Measurements from ENCODE around the gene POU6F2. TPM values are rescaled to one million over a fixed set of nuclear protein-coding genes. Genes with fewer than 3 reads are reported as not detected.

The POU6F2 gene
- total RNA-seq, 1 experiment from 2014 or later, result 2.9 TPM

- TF ChIP-seq ARID4B (CRISPR knock-in tag; IDR thresholded peaks at IDR 0.05; ENCODE audit: borderline replicate concordance) (no peak), NR1H2 (CRISPR knock-in tag; IDR thresholded peaks at IDR 0.05) (no peak), MYBL2 (CRISPR knock-in tag; IDR thresholded peaks at IDR 0.05) (no peak), USF2 (CRISPR knock-in tag; IDR thresholded peaks at IDR 0.05) (no peak), KAT7 (CRISPR knock-in tag; IDR thresholded peaks at IDR 0.05; ENCODE audit: borderline replicate concordance) (no peak), NR3C1 (CRISPR knock-in tag; conservative IDR thresholded peaks at IDR 0.05; ENCODE audit: low read depth) (no peak)
Measured at GRCh38 chr7:39465055-39465929, 487.6 kb downstream of the POU6F2 start (continued).

- no peak for DNase-seq (ENCODE audit: low spot score)
- Mint-ChIP-seq H3K36me3 (no peaks in the 10 kb centered on the region), H3K27ac (no peak overlapping the region), H3K4me3 (no peak overlapping the region), H3K4me1 (peaks cover 17% of the 10 kb centered on the region), H3K9me3 (no peaks in the 10 kb centered on the region), H3K27me3 (ENCODE audit: low read depth) (no peaks in the 10 kb centered on the region; the same call in 1 of the 2 replicates)
- TF ChIP-seq PREB (CRISPR knock-in tag; IDR thresholded peaks at IDR 0.05; ENCODE audit: borderline replicate concordance) (no peak), ZNF671 (CRISPR knock-in tag; IDR thresholded peaks at IDR 0.05) (no peak)
- ChIA-PET CTCF (interaction anchor here (3.4 kb wide), 1 partner anchor 14 kb away, joined by 18 read pairs; no protein-coding TSS in a partner anchor), POLR2A (interaction anchor here (0.6 to 0.7 kb wide), 4 partner anchors 15 to 584 kb away, joined by 4 to 5 read pairs (median 4); no protein-coding TSS in a partner anchor)
- peak; percentile 21; the same call in 1 of the 2 replicates for ATAC-seq
Measured at GRCh38 chr7:39468261-39468660, 490.6 kb downstream of the POU6F2 start.

GRCh38 chr7:39468808-39469374 lies 491.2 kb downstream of the POU6F2 start:
- Mint-ChIP-seq H3K36me3 (no peaks in the 10 kb centered on the region), H3K27ac (no peak overlapping the region; the same call in 1 of the 2 replicates), H3K4me1 (peaks cover 15% of the 10 kb centered on the region), H3K4me3 (no peak overlapping the region), H3K27me3 (ENCODE audit: low read depth) (no peaks in the 10 kb centered on the region; the same call in 1 of the 2 replicates), H3K9me3 (no peaks in the 10 kb centered on the region)
- no peak for TF ChIP-seq ATF2 (CRISPR knock-in tag; IDR thresholded peaks at IDR 0.05; ENCODE audit: borderline replicate concordance, low read depth)
- TF ChIP-seq PRDM15 (CRISPR knock-in tag; IDR thresholded peaks at IDR 0.05), result no peak
- TF ChIP-seq FOXP1 (CRISPR knock-in tag; IDR thresholded peaks at IDR 0.05; ENCODE audit: borderline replicate concordance), result no peak
- no peak for TF ChIP-seq FOXJ3 (CRISPR knock-in tag; IDR thresholded peaks at IDR 0.05; ENCODE audit: borderline replicate concordance)
- no peak for TF ChIP-seq PRRX2 (CRISPR knock-in tag; IDR thresholded peaks at IDR 0.05)
- TF ChIP-seq ZNF416 (CRISPR knock-in tag; IDR thresholded peaks at IDR 0.05), result no peak
- no peak for TF ChIP-seq NR3C1 (CRISPR knock-in tag; conservative IDR thresholded peaks at IDR 0.05; ENCODE audit: low read depth)
- POLR2A ChIA-PET, result interaction anchor here (0.6 to 0.7 kb wide), 4 partner anchors 15 to 585 kb away, joined by 4 to 5 read pairs (median 4); no protein-coding TSS in a partner anchor
- DNase-seq (ENCODE audit: low spot score) (no peak), ATAC-seq (no peak)
- CTCF ChIA-PET, result interaction anchor here (3.4 kb wide), 1 partner anchor 15 kb away, joined by 18 read pairs; no protein-coding TSS in a partner anchor
